Aorta (tissue), 5 donors: ENCODE results near the gene ATG4A. TPM values are rescaled to one million over a fixed set of nuclear protein-coding genes. Genes with fewer than 3 reads are reported as not detected.

ENCODE experiments used
- ATAC-seq: fragments of 200-7000 bp; cut with Tn5 transposase; one replicate; pipeline ENCODE4 v1.9.1; 2022; ENCODE audit warnings: moderate library complexity; ENCODE audit not compliant: low FRiP score
- DNase-seq, 2 donors: peaks; one replicate each; pipeline ENCODE4 v3.0.0-alpha.2; 2020
- H3K27ac ChIP-seq, 2 donors: one replicate each; pipeline ENCODE4 v1.5.1; 2013; ENCODE audit warnings: low read length in 2 of 2, mild to moderate bottlenecking in 2 of 2, moderate library complexity in 2 of 2, control low read depth in 1 of 2, inconsistent platforms in 1 of 2, low read depth in 1 of 2
- H3K27me3 ChIP-seq, 2 donors: one replicate each; pipeline ENCODE4 v1.6.1; 2013; ENCODE audit warnings: control low read depth in 1 of 2, low read length in 1 of 2, mild to moderate bottlenecking in 1 of 2, moderate library complexity in 1 of 2; ENCODE audit not compliant: insufficient read depth in 2 of 2, control insufficient read depth in 1 of 2
- H3K36me3 ChIP-seq, 2 donors: one replicate each; pipeline ENCODE4 v1.6.1; 2013; ENCODE audit warnings: control low read depth in 1 of 2, low read length in 1 of 2, mild to moderate bottlenecking in 1 of 2; ENCODE audit not compliant: insufficient read depth in 2 of 2, control insufficient read depth in 1 of 2
- H3K4me1 ChIP-seq, 2 donors: one replicate each; pipeline ENCODE4 v1.6.1; 2013; ENCODE audit warnings: low read length in 2 of 2, control low read depth in 1 of 2, mild to moderate bottlenecking in 1 of 2, moderate library complexity in 1 of 2; ENCODE audit not compliant: insufficient read depth in 2 of 2, control insufficient read depth in 1 of 2
- H3K4me3 ChIP-seq, 2 donors: one replicate each; pipeline ENCODE4 v1.5.1; 2013; ENCODE audit warnings: low read length in 2 of 2, control low read depth in 1 of 2, mild to moderate bottlenecking in 1 of 2
- H3K9me3 ChIP-seq: one replicate; pipeline ENCODE4 v1.6.1; 2013; ENCODE audit warnings: mild to moderate bottlenecking, low read length; ENCODE audit not compliant: control insufficient read depth
- WGBS, 2 donors: extraction: QIAGEN DNeasy Blood & Tissue Kit; methylation state at CpG; one replicate each; pipeline ENCODE4 v1.1.7; 2013; 5-methylcytosine and 5-hydroxymethylcytosine counted together
- intact Hi-C, 2 donors: fragments of 100-400 bp; cut with DNase I; formaldehyde crosslinking; loops; one replicate each; pipeline versions ENCODE4 v1.14.2 to v1.15.0; 2022
- polyA plus RNA-seq, 2 donors: library from polyadenylated mRNA; stranded (reverse); fragments of 200-250 nt; gene quantifications; one replicate each; pipeline ENCODE4 v1.2.3, GENCODE V29; 2013
- total RNA-seq, 2 donors: library from RNA; stranded (reverse); fragmentation: NEBNext Ultra II Directional; extraction: Animal tissue kit (Norgen Biotek cat#: 25700); gene quantifications; one replicate each; pipeline ENCODE4 v1.2.1, GENCODE V29; 2021
- donor health status: healthy with polysubstance abuse.
- donor health status: Bipolar disorder and iron deficiency.
- donor health status: DM: no; HTN: no; CAD: no.
- donor health status: DM: no; HTN: no; CAD: no.
- donor health status: DM: yes; HTN: yes; CAD: no.

The ATG4A gene
- total and polyA plus RNA-seq, 4 donors = 10.5 to 14.4 (median 13.1) TPM

DNA sequence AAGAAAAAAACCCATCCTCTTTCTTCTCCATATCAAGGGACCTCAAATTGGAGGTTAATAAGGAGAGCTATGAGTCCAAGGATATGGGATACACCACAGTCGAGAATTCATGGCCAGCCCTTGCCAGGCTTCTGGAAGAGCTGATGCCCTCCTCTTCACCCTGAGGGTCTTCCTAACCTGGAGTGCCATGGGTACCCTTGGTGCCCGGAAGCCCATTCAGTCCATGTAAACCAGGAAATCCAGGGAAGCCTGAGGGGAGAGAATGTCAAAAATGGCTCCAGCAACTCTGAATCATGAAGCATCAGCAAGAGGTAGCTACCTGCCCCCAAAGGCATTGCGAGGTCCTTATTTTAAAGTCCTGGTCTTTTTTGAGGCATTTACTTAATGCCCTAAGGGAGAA is 78.2 kb downstream of the ATG4A start:
- intact Hi-C loops = no loop called here
- no peak for ATAC-seq
- 78 to 95% methylated on average over 3 of the region's 3 CpGs for WGBS, 2 donors
- DNase-seq = no peak
- H3K4me3 ChIP-seq = no peak overlapping the region
- H3K36me3 ChIP-seq = no peaks in the 10 kb centered on the region
- no peaks in the 10 kb centered on the region for H3K27me3 ChIP-seq
- H3K27ac ChIP-seq = no peak overlapping the region
- no peaks in the 10 kb centered on the region for H3K9me3 ChIP-seq
- no peaks in the 10 kb centered on the region for H3K4me1 ChIP-seq

GRCh38 chrX:108171671-108172070 is 80.1 kb downstream of the ATG4A start:
- Histone ChIP-seq H3K27me3 (no peaks in the 10 kb centered on the region), H3K36me3 (no peaks in the 10 kb centered on the region), H3K9me3 (no peaks in the 10 kb centered on the region), H3K4me3 (no peak overlapping the region), H3K27ac (no peak overlapping the region), H3K4me1 (no peaks in the 10 kb centered on the region)
- no peak for ATAC-seq
- intact Hi-C loops = no loop called here
- no peak for DNase-seq
- 85 to 99% methylated on average over 4 of the region's 4 CpGs for WGBS, 2 donors

DNA sequence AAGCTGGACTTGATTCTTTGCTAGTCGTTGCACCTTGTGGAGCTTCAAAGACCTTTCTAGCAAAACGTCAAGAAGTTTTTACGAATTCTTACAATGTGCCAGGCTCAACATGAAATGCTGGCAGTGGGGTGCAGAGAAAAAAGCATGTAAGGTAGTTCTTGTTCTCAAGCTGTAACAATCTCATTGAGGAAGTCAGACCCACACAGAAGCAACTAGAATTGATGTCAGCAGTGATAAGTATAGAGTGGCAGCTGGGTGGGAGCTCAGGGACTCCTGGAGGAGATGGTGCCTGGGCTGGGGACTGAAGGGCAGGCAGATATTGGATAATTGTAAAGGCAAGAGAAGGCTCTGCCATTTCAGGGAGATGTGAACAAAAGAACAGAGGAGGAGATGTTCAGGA is 82.3 kb downstream of the ATG4A start:
- WGBS, 2 donors = 32 to 47% methylated on average over 3 of the region's 3 CpGs
- no peak for ATAC-seq

GRCh38 chrX:108177351-108178142 is 86.0 kb downstream of the ATG4A start:
- Histone ChIP-seq H3K4me3 (no peak overlapping the region), H3K27me3 (no peaks in the 10 kb centered on the region), H3K9me3 (no peaks in the 10 kb centered on the region), H3K36me3 (no peaks in the 10 kb centered on the region), H3K4me1 (no peaks in the 10 kb centered on the region), H3K27ac (no peak overlapping the region)
- no peak for ATAC-seq
- WGBS, 2 donors = 68 to 88% methylated on average over 8 of the region's 8 CpGs
- intact Hi-C loops = no loop called here
- DNase-seq = no peak

More for the DNA sequence above, 82.3 kb downstream of the ATG4A start:
- no peaks in the 10 kb centered on the region for H3K4me1 ChIP-seq
- H3K27ac ChIP-seq = no peak overlapping the region
- H3K9me3 ChIP-seq = no peaks in the 10 kb centered on the region
- no peaks in the 10 kb centered on the region for H3K36me3 ChIP-seq
- no peaks in the 10 kb centered on the region for H3K27me3 ChIP-seq
- DNase-seq = no peak
- no peak overlapping the region for H3K4me3 ChIP-seq
- intact Hi-C loops = no loop called here

DNA sequence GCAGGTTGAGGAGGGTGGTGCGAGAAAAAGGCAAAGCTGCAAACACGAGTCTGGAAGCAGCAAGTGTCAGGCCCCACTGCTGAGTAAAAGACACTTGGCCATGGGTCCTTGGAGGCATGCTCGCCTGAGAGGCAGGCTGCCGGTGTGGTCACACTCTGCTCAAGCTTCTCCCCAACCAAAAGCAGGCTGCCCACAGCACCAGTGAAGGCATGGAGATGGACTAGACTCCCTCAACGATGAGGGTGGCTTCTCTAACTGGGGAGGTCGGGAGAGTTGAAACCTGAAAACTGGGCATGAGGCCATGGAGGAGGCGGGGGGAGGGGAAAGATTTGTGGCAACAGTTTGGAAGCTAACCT is 86.5 kb downstream of the ATG4A start:
- Histone ChIP-seq H3K27me3 (no peaks in the 10 kb centered on the region), H3K4me1 (no peaks in the 10 kb centered on the region), H3K4me3 (no peak overlapping the region), H3K36me3 (no peaks in the 10 kb centered on the region), H3K9me3 (no peaks in the 10 kb centered on the region), H3K27ac (no peak overlapping the region)
- ATAC-seq (no peak), DNase-seq (no peak)
- intact Hi-C loops = no loop called here
- 67 to 74% methylated on average over 7 of the region's 7 CpGs for WGBS, 2 donors

DNA sequence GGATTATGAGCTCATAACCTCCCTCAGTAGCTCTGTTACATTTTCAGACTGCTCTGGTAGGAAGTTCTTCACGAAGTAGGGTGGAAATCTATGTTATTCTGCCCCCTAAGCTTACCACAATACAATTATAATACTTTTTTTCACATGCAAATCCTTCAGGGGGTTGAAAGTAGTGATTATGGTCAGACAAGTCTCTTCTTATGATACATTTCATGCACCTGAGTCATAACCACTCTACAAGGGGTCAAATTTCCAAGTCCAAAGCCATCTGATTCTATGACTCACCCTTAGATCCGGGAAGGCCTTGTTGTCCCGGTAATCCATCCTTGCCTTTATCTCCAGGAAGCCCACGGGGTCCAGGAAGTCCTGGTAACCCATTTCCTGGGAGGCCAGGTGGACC is 95.2 kb downstream of the ATG4A start:
- Histone ChIP-seq H3K4me3 (no peak overlapping the region), H3K27ac (no peak overlapping the region), H3K9me3 (no peaks in the 10 kb centered on the region), H3K27me3 (no peaks in the 10 kb centered on the region), H3K4me1 (no peaks in the 10 kb centered on the region), H3K36me3 (no peaks in the 10 kb centered on the region)
- intact Hi-C loops = no loop called here
- DNase-seq (no peak), ATAC-seq (no peak)
- 44 to 72% methylated on average over 4 of the region's 4 CpGs for WGBS, 2 donors

- DNase-seq (no peak), ATAC-seq (no peak)
- Histone ChIP-seq H3K4me3 (no peak overlapping the region), H3K9me3 (no peaks in the 10 kb centered on the region), H3K27me3 (peaks cover 0 to 4% of the 10 kb centered on the region in 2 donors), H3K4me1 (no peaks in the 10 kb centered on the region), H3K27ac (no peak overlapping the region), H3K36me3 (no peaks in the 10 kb centered on the region)
- intact Hi-C loops = no loop called here
- 61 to 69% methylated on average over 1 of the region's 1 CpG for WGBS, 2 donors
These were observed 106.8 kb downstream of the ATG4A start for GRCh38 chrX:108198420-108198819.

DNA sequence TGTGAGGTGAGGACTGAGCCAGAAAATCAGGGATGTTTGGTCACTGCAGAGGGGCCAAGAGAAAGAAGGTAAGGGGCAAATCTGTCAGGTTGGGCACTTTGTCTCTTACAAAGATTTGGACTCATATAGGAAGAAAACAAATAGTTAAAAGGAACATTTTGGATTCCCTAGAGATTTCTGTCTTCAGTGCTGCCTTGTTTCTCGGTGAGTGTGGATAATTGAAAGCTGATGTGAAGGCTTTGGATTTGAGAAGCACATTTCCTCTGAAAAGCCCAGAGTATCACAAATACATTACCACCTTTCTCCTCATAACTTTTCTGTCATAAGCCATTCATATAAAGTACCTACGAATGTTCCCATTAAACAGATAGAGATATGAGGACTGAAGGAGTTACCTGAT is 107.5 kb downstream of the ATG4A start:
- Histone ChIP-seq H3K27ac (no peak overlapping the region), H3K4me1 (no peaks in the 10 kb centered on the region), H3K9me3 (no peaks in the 10 kb centered on the region), H3K27me3 (peaks cover 0 to 4% of the 10 kb centered on the region in 2 donors), H3K36me3 (no peaks in the 10 kb centered on the region), H3K4me3 (no peak overlapping the region)
- intact Hi-C loops = no loop called here
- DNase-seq = no peak
- ATAC-seq = no peak
- WGBS, 2 donors = 34 to 55% methylated on average over 2 of the region's 2 CpGs

DNA sequence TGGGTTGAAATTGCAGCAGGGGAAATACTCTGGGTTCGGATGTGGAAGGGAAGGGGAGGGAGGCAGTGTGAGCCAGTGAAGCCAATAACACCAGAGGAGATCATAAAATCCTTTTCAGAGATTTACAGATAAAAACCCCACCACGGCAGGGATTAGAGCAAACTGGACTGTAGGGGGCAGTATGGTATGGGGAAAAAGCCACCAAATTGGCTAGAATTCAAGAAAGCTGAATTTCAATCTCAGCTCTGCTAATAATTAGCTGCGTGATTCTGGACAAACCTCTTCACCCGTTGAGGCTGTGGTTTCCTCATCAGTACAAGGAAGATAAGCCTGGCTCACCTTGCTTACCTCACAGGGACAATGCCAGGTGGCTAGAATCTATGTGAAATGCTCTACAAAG is 108.1 kb downstream of the ATG4A start:
- no peak for DNase-seq
- peak; percentile 68 for ATAC-seq
- peaks cover 0 to 4% of the 10 kb centered on the region in 2 donors for H3K27me3 ChIP-seq
- H3K9me3 ChIP-seq = no peaks in the 10 kb centered on the region
- H3K4me3 ChIP-seq = no peak overlapping the region
- no peaks in the 10 kb centered on the region for H3K4me1 ChIP-seq
- no peaks in the 10 kb centered on the region for H3K36me3 ChIP-seq
- WGBS, 2 donors = 1 to 5% methylated on average over 4 of the region's 4 CpGs
- intact Hi-C loops = loop anchor here in 1 of 2 donors (10.0 kb wide), 2 partner anchors 55 to 1275 kb away; no protein-coding TSS in a partner anchor
- no peak overlapping the region for H3K27ac ChIP-seq
